Skeletal muscle satellite cell (primary cell): Measurements from ENCODE around the gene KIAA0930.
"Not testable (repeated sequence)": the region's sequence is repeated elsewhere in the genome, so short reads cannot be mapped to it uniquely, and the experiment has no call there.

Experiments used
- H3K27me3 ChIP-seq: 2 replicates; pipeline ENCODE4 v1.7.0; 2013; ENCODE audit warnings: low read length; ENCODE audit not compliant: control insufficient read depth, insufficient read depth
- H3K36me3 ChIP-seq: 2 replicates; pipeline ENCODE4 v1.7.0; 2013; ENCODE audit warnings: mild to moderate bottlenecking, control low read depth, low read length; ENCODE audit not compliant: insufficient read depth
- H3K4me1 ChIP-seq: 2 replicates; pipeline ENCODE4 v1.7.0; 2013; ENCODE audit warnings: low read length; ENCODE audit not compliant: control insufficient read depth, insufficient read depth
- H3K4me2 ChIP-seq: 2 replicates; pipeline ENCODE4 v1.7.0; 2013; ENCODE audit warnings: mild to moderate bottlenecking, low read length
- H3K4me3 ChIP-seq: 2 replicates; pipeline ENCODE4 v1.7.0; 2013; ENCODE audit warnings: low read length
- H3K9ac ChIP-seq: 2 replicates; pipeline ENCODE4 v1.7.0; 2013; ENCODE audit warnings: mild to moderate bottlenecking, low read depth, low read length, moderate library complexity
- H3K9me3 ChIP-seq: replicated peaks from 2 replicates; pipeline ENCODE4 v1.7.0; 2013; ENCODE audit warnings: mild to moderate bottlenecking, control low read depth, low read length

KIAA0930 gene

DNA sequence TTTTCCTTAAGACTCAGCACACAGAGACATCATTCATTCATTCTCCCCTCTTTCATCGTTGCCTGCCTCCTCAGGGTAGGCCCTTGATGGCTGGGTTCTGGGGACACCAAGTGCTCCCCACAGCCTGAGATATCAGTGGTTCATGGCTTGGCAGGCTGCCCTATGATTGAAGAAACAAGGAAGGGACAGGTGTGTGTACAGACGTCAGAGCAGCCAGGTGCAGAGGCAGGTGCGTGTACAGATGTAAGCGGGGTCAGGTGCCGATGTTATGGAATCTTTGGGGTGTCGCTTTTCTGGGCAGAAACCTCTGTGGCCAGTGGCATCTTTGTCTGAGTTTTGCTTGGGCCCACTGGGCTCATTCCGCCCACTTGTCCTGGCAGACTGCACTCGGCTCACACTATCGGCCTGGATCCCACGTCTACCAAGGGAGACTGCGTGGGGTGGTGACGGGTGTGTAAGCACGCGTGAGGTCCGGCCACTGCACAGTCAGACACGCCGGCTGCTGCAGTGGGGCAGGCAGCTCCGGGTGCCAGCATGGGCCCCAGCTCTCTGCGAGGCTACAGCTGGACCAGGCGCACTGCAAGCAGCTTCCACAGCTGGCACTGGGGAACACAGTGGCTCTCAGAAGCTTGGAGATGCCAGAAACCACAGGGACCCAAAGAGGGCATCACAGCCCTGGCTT lies 20.9 kb upstream of the KIAA0930 start:
- H3K9ac ChIP-seq: no peak overlapping the region
- H3K4me3 ChIP-seq: no peak overlapping the region
- H3K9me3 ChIP-seq: no peaks in the 10 kb centered on the region
- H3K36me3 ChIP-seq: no peaks in the 10 kb centered on the region
- H3K27me3 ChIP-seq: peaks cover 31% of the 10 kb centered on the region
- no peak overlapping the region for H3K4me2 ChIP-seq
- H3K4me1 ChIP-seq: peaks cover 4% of the 10 kb centered on the region

DNA sequence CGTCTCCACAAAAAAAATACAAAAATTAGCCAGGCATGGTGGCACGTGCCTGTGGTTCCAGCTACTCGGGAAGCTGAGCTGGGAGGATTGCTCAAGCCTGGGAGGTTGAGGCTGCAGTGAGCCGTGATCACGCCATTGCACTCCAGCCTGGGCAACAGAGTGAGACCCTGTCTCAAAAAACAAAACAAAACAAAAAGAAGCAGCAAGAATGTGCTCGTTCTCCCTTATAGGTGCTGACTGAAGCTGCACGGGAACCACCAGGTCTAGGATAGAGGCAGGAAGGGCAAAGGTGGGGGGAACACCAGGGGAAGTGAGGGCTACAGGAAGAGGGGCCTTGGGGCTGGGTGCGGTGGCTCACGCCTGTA lies 19.7 kb upstream of the KIAA0930 start:
- not testable (repeated sequence) for H3K4me2 ChIP-seq, H3K4me3 ChIP-seq, H3K36me3 ChIP-seq, H3K9me3 ChIP-seq, H3K4me1 ChIP-seq, H3K9ac ChIP-seq
- peaks cover 31% of the 10 kb centered on the region for H3K27me3 ChIP-seq

DNA sequence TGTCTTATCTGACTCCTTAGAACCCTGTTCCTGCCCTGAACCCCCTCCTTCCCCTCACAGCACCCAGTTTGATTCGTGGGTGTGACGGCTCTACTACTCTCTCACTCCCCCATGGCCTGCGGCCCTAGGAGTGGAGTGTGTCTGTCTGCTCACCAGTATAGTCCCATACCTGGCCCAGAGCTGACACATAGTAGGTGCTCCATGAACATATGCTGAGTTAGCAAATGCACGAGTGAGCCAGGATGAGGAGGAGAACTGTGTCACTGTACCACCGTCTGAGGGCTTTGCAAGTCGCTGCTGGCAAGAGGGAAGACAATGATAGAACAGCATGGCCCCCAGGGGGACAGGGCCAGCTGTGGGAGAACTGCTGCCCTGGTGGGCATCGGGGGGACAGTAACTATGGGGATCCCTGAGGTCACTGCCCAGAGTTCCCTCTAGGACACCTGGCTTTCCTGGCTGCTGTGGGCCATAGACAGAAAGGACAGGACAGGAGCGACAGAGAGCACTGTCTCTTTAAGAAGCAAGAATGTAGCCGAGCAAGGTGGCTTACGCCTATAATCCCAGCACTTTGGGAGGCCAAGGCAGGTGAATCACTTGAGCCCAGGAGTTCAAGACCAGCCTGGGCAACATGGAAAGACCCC lies 19.2 kb upstream of the KIAA0930 start:
- Histone ChIP-seq H3K9me3 (no peaks in the 10 kb centered on the region), H3K4me3 (no peak overlapping the region), H3K27me3 (peaks cover 33% of the 10 kb centered on the region), H3K4me1 (peaks cover 4% of the 10 kb centered on the region), H3K9ac (no peak overlapping the region), H3K36me3 (no peaks in the 10 kb centered on the region), H3K4me2 (no peak overlapping the region)

DNA sequence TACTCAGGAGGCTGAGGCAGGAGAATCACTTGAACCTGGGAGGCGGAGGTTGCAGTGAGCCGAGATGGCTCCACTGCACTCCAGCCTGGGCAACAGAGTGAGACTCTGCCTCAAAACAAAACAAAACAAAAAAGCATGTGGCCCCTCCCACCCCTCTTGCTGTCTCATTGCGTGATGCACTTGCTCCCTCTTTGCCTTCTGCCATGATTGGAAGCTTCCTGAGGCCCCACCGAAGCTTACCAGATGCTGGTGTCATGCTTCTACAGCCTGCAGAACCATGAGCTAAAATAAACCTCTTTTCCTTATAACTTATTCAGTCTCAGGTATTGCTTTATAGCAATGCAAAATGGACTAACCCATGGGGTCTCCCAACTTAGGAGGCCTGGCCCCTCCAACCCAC lies 17.2 kb upstream of the KIAA0930 start:
- H3K4me2 ChIP-seq, H3K4me1 ChIP-seq, H3K36me3 ChIP-seq: not testable (repeated sequence)

DNA sequence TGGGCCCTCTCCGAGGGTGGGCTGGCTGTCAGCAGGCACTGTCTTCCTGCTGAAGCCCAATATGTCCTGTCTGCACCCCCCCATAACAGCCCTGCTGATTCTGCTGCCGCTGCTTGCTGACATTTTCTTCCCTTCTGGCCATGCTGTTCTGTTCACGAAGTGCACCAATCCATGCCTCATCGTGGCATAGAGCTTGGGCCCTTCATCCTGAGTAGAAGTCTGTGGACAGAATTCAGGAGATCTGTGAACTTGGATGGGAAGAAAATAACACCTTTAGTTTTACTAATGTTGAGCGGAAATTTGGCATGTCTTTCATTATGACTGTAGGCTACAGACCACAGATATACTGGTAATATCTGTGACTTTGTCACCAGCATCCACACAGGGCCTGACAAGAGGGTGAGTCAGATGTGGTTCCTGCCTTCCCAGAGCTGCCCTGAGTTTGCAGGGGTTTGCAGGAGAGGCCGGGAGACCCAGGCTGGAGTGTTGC lies 14.1 kb upstream of the KIAA0930 start:
- Histone ChIP-seq H3K9me3 (no peaks in the 10 kb centered on the region), H3K27me3 (peaks cover 11% of the 10 kb centered on the region), H3K4me3 (no peak overlapping the region), H3K36me3 (no peaks in the 10 kb centered on the region), H3K4me1 (no peaks in the 10 kb centered on the region), H3K4me2 (no peak overlapping the region), H3K9ac (no peak overlapping the region)

More for the DNA sequence above, 17.2 kb upstream of the KIAA0930 start:
- not testable (repeated sequence) for H3K9ac ChIP-seq, H3K9me3 ChIP-seq, H3K4me3 ChIP-seq
- peaks cover 31% of the 10 kb centered on the region for H3K27me3 ChIP-seq

DNA sequence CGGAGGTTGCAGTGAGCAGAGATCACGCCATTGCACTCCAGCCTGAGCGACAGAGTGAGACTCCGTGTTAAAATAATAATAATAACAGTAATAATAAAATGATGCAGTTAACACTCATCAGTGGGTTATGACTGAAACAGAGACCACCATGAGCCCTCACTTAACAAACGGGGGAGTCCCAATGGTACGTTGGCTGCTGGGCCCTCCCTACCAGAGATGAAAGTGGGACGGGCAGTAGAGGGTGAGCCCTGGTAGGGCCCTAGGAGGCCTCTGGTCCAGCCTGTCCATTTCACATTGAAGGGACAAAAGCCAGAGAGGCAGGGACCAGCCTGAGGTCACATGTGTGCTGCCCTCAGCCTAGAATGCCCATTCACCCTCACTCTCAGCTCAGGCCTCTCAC lies 13.7 kb upstream of the KIAA0930 start:
- Histone ChIP-seq H3K4me2 (no peak overlapping the region), H3K27me3 (peaks cover 7% of the 10 kb centered on the region), H3K4me3 (no peak overlapping the region), H3K36me3 (no peaks in the 10 kb centered on the region), H3K4me1 (no peaks in the 10 kb centered on the region), H3K9ac (no peak overlapping the region), H3K9me3 (no peaks in the 10 kb centered on the region)

DNA sequence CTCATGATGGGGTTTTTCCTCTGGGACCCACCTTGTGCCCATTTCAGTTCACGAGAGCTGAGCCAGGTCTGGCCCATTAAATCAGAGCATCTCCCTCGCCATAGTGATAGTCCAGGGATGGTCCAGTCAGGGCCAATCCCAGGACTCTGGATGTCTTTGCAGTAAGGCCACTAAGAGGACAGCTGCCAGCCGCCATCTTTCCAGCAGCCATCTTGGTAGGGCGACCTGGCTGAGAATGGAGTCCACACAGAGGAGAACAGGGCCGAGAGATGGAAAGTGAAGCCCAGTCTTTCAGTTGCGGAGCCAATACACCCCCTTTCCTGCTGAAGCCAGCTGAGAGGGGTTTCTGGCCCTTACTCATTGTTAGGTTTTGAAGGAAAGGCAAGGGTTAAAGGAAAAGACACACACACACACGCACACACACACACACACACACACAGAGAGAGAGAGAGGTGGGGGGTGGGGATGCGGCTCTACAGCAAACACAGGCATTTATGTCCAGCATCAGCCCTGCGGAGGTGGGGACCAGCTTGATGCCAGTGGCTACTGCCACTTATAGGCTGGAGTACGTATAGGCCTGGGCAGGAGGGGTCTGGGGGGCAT lies 12.4 kb upstream of the KIAA0930 start:
- Histone ChIP-seq H3K36me3 (no peaks in the 10 kb centered on the region), H3K9ac (no peak overlapping the region), H3K4me1 (no peaks in the 10 kb centered on the region), H3K4me3 (no peak overlapping the region), H3K27me3 (peaks cover 5% of the 10 kb centered on the region), H3K4me2 (no peak overlapping the region), H3K9me3 (no peaks in the 10 kb centered on the region)

DNA sequence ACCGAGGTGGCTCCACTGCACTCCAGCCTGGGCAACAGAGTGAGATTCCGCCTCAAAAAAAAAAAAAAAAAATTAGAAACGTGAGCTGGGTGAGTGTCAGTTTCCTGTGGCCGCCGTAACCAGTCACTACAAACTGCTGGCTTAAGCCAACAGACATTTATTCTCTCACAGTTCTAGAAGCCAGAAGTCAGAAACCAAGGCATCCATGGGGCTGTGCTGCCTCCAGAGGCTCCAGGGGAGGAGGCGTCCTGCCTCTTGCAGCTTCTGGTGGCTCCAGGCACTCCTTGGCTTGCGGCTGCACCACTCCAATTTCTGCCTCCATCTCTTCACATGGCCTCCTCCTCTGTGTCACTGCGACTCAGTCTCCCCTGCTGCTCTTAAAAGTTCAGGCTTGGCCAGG lies 11.1 kb upstream of the KIAA0930 start:
- H3K4me3 ChIP-seq: no peak overlapping the region
- peaks cover 2% of the 10 kb centered on the region for H3K4me1 ChIP-seq
- H3K4me2 ChIP-seq: no peak overlapping the region
- H3K9ac ChIP-seq: no peak overlapping the region
- H3K36me3 ChIP-seq: no peaks in the 10 kb centered on the region
- H3K9me3 ChIP-seq: no peaks in the 10 kb centered on the region
- peaks cover 5% of the 10 kb centered on the region for H3K27me3 ChIP-seq

DNA sequence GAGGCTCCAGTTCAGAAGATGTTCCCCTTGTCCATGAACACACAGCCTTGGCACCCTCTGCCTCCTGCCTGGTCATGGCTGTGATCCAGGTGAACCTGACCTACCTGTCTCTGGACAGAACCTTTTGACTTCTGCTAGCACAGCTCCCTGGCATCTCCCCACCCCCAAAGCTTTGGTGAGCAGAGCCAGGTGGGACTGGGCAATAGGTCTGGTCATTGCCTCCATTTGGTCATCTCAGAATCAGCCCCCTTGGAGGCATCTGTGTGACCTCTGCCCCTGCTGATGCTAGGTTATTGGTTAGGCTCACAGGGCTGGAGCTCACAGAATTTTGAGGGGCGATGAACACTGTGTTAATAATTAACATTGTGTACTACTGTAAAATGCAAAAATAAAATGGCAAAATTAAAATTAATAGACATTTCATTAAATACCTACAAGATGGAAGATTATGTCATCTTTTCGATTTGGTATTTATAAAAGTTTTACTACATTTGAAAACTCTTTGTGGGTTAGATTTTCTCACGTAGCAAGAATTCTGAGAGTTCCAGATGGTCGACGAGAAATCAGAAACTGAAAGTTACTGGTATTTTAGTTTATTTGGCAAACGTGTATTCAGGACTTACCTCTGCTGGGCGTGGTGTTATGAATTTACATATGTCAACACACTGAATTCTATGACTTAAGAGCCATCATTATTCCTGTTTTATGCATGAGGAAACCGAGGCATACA lies 8.3 kb upstream of the KIAA0930 start:
- peaks cover 12% of the 10 kb centered on the region for H3K4me1 ChIP-seq
- H3K4me3 ChIP-seq: no peak overlapping the region
- H3K9me3 ChIP-seq: no peaks in the 10 kb centered on the region
- no peak overlapping the region for H3K4me2 ChIP-seq
- no peak overlapping the region for H3K9ac ChIP-seq
- H3K27me3 ChIP-seq: no peaks in the 10 kb centered on the region
- H3K36me3 ChIP-seq: no peaks in the 10 kb centered on the region

DNA sequence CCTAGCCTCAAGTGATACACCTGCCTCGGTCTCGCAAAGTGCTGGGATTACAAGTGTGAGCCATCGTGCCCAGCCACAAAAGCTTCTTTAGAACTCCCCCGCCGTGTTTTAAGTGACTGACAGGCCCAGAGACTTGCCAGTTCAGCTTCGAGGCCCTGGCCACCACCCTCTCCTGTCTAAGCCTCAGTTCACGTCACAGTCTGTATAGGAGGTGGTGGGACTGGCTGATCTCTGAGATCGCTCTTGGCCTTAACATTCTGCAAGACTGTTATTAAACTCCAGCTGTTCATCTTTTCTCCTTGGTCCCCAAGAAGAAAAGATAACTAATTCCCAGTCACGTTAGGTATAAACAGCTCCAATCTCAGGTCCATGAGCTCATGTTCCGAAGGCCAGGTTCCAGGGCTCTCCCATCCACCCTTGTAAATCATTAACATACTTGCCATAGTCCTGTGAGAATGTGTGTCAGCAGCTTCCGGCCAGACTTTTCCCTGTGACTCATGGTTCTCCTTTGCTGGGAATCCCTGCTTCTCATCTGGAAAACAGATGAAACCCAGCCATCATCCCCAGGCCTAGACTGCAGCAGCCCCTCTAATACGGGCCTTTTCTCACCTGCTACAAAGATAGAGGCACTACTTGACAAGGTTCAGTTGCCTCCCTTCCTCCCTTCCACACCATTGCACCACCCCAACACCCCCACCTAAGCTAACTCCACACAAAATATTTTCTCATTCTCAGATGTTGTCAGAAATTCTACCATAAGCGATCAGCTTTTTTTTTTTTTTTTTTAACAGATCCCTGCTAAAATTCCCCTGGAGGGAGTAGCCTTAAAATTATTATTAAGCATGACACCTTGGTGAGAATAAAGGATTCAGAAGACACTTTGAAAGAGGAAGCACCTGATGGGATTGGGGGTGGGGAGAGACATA lies 5.6 kb upstream of the KIAA0930 start:
- no peaks in the 10 kb centered on the region for H3K9me3 ChIP-seq
- no peaks in the 10 kb centered on the region for H3K27me3 ChIP-seq
- H3K4me3 ChIP-seq: no peak overlapping the region
- peak overlapping the region; percentile 12 for H3K9ac ChIP-seq
- no peaks in the 10 kb centered on the region for H3K36me3 ChIP-seq
- H3K4me2 ChIP-seq: no peak overlapping the region
- peaks cover 12% of the 10 kb centered on the region for H3K4me1 ChIP-seq

DNA sequence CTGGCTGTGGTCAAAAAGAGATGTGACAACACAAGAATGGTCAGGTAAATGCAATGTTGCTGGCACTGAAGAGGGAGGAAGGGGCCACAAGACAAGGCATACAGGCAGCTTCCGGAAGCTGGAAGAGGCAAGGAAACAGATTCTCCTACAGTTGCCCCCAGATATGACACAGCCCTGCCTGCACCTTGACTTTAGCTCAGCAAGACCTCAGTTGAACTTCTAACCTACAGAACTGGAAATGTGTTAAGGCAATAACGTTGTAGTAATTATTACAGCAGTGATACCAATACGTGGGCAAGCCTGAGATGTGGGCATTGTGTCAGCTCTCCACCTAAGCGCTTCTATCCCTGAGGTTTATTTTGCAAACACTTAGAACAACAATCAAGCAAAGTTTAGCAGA lies 4.2 kb upstream of the KIAA0930 start:
- Histone ChIP-seq H3K4me3 (no peak overlapping the region), H3K27me3 (no peaks in the 10 kb centered on the region), H3K9me3 (no peaks in the 10 kb centered on the region), H3K9ac (no peak overlapping the region), H3K4me1 (peaks cover 17% of the 10 kb centered on the region), H3K36me3 (no peaks in the 10 kb centered on the region), H3K4me2 (no peak overlapping the region)
